GM18907 (cell line): Measurements from ENCODE around the gene CALML3.

Experiments
- ATAC-seq: cut with Tn5 transposase; IDR thresholded peaks from one replicate; pipeline ENCODE4 v1.9.1; 2021; ENCODE audit warnings: mild to moderate bottlenecking, moderate library complexity; ENCODE audit not compliant: unreplicated experiment

CALML3 gene

DNA sequence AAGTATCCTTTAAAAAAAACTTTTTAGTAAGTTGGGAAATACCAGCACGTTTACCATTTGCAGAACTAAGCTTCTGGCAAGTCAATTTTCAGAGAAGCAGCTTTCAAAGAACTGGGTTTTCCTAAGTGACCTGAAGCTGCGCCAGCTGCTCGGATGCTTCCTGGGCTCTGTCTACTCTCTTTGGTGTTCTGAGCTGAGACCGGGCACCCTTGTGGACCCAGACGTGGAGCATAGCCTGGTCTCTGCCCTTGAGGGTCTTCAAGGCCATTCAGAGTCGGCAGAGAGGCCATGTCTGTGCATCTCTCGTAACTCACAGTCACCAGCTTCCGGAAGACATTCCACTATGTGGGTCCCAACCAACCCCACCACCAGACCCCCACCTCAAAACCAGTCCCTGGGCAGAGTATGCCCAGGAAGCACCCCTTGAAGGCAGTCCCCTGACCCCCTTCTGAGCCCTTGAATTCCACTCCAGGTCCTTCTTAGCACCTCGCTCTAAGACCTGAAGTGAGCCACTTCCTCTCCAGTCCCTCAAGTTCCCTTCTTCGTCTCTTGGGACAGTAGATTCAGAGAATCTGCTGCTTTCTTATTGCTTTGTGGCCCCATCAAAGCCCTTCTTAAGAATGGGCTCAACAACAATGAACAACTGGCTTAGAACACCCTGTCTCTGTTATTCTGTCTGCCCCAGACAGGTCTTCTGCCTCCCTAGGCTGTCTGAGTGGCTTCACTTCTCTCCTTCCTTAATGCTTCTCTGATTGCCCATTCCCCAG, 33.9 kb upstream of the CALML3 start:
- ATAC-seq, result no peak

DNA sequence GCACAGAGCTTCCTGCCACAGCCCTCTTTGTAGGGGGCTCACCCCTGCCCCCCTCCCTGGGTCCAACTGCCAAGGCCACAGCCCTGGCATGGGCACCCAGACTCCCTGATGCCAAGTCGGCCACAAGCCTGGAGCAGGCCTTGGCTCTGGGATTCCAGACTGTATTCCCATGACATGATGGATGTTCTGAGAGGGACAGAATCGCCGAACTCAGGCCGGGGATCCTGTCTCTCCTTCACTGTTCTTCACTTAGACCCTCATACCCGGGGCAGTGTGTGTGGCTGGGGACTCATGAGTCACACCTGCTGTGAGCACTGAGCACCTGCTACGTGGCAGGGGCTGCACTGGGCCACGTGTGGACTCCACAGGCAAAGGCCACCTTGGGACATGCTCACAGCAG, 33.3 kb upstream of the CALML3 start:
- no peak for ATAC-seq

DNA sequence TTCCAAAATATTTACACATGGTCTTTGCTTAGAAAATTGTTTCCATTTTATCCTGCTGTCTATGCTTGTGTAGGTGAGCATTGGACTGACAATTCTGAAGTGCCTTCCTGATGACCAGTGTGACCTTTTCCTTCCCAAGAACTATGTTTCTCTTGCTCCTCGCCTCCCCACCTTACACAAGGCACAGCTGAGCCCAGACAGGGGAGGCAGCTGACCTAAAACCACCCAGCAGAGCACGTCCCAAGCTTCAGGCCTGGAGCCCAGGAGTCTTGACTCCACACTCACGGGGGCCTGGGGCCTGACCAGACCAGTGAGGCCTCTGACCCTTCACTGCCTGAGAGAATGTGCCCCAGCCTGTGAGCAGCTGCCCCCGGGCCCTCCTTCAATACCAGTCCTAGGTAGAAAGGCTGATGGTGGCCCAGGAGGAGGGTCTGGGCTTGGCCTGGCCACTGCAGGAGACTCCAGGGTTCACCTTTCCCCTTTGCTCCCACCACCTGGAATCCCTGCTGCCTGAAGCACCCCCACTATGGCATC, 32.4 kb upstream of the CALML3 start:
- ATAC-seq, result no peak

DNA sequence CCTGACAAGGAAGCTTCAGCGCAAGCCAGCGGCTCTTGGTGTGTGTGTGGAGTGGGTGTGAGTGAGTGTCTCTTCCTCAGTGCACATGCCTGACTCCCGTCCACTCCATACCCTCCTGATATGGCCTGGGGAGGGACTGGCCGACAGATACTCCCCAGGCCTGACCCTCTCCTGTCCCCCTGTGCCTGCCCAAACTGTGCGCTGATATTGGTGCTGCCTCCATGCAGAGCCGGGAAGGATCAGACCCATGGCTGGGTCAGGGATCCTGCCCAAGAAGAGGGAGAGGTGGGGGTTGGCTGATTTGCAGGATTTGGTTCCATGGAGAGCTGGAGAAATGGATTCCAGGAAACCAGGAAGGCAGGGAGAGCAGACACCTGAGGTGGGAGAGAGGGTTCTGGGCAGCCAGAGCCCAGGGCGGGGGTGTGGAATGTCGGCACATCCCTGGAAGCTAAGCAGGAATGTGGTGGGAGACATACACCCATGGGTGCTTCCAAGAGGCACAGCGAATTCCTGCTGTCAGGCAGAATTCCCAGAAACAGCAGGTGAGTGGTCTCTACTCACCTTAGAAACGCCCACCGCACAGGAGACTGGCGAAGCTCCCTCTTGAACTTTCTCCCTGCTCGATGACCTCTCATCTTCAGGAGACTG, 31.7 kb upstream of the CALML3 start:
- no peak for ATAC-seq

DNA sequence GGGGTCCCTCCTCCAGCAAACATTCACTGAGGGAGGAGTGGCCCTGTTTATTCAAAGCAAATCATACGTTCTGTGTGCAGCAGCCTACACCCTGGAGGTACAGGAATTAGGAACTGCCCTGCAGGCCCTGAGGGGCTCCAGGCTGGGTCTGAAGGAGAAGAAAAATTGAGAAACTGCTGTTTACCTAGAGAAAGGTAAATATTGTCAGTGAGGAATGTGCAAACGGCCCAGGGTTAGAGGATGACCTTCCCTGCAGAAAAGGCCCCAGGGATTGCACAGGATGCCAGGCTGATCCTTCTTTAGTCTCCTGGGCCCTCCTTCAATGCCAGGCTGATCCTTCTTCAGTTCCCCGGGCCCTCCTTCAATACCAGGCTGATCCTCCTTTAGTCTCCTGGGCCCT, 31.1 kb upstream of the CALML3 start:
- ATAC-seq, result no peak

DNA sequence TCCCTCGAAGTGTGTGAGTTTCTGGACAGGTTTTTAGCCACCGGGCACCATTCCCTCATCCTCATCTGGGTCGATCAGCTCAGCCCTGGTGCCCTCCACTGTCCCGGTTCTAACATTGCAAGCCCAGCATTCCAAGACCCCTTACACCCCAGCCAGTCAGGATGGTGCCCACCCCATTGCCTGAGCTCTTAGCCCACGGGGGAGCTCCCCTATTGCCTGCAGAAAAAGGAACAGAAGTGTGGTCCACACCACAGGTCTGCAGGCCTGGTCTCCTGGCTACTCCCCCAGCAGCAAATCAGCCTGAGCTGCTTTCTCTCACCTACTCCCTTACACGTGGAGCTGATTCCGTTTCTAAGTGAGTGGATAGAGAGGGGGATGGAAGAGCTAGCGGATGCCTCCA, 30.1 kb upstream of the CALML3 start:
- ATAC-seq, result no peak

DNA sequence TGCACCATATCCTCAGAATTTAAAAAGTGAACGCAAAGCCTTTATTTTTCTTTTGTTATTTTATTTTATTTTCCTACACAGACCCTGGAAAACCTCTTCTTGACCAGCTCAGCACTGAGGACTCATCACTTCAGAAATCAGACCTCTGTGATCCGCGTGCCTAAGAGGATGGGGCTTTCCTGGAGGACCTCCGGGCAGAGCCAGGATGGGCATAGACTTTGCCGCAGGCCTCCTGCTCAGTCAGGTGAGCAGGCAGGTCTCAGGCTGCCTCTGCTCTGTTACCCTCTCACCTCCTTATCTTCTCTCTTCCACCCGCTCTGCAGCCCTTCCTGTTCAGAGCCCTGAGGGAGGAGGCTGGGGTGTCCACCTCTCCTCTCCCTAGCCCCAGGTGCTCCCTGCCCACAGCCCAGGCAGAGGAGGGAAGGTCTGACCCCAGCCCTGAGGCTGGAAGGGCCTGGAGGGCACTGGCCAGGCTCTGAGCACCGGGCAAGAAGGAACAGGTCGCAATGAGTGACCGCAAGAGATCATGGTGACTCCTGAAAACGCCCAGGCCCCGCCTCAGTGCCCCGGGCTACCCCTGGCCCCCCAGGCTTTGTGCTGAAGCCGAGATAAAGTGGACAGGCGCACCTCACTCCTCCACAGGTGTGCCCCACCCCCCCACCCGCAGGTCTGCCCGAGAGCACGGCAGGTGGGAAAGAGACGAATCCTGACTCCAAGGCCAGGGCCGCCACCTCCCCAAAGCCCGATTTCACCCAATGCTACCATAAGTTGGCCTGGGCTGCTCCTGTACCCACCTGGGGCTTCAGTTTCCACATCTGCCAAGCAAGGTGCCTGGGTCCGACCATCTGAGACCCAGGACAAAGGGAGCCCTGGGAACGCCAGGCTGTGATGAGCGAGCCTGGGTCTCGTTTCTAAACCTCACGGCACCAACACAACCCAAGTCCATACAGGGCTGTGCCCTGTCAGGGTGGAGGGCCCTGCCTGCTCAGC, 28.2 kb upstream of the CALML3 start:
- no peak for ATAC-seq

DNA sequence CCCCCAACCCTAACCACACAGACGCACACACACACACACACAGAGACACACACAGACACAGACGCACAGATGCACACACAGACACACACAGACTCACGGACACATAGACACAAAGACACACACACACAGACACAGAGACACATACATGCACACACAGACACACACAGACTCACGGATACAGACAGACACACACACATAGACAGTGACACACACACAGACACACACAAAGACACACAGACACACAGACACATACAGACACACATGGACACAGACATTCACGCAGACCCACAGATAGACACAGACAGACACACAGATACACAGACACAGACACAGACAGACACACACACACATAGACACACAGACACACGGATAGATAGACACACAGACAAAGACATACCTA, 27.5 kb upstream of the CALML3 start:
- no peak for ATAC-seq

DNA sequence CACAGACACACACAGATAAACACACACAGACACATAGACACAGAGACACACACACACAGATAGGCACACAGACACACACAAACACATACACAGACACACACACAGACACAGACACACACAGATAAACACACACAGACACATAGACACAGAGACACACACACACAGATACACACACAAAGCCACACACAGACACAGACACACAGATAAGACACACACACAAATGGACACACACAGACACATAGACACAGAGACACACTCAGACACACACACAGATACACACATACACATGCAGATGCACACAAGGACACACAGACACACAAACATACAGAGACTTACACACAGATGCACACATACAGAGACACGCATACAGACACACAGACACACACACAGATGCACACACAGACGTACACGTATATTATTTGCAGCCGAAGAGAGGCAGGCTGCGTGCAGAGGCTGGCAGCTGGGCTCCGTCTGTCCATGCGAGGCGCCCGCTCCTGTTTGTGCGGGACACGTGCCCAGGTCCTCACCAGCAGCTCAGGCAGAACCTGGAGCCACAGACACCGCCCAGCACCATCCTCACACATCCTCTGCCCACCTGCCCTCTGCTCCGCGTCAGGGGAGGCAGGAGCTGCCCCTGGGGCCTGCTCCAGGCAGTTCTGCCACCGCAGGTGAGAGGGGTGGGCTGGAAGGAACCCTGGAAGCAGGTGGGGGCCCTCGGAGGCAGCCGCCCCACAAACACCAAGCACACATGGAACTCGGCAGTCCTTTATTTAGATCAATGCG, 26.6 kb upstream of the CALML3 start:
- ATAC-seq, result no peak

DNA sequence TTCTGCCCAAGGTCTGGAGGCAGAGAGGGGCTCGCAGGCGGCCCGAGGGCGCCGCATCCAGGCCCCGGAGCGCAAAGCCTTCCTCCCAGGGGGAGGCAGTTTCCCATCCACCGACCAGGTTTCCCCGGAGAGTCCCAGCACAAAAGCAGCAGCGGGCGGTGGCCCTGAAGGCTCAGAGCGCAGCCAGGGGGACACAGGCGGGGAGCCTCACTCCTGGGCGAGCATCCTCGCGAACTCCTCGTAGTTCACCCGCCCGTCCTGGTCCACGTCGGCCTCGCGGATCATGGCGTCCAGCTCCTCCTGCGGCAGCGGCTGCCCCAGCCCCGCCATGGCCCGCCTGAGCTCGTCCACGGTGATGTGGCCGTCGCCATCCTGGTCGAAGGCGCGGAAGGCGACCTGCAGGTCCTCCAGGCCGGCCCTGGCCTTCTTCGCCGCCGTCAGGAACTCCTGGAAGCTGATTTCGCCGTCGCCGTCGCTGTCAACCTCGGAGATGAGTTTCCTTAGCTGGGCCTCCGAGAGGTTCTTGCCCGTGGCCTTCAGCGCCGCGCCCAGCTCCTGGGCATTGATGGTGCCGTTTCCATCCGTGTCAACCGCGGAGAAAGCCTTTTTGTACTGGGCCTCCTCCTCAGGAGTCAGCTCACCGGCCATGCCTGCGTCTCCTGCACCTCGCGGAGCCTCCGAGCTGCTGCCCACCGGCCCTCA, 25.8 kb upstream of the CALML3 start:
- ATAC-seq, result no peak

DNA sequence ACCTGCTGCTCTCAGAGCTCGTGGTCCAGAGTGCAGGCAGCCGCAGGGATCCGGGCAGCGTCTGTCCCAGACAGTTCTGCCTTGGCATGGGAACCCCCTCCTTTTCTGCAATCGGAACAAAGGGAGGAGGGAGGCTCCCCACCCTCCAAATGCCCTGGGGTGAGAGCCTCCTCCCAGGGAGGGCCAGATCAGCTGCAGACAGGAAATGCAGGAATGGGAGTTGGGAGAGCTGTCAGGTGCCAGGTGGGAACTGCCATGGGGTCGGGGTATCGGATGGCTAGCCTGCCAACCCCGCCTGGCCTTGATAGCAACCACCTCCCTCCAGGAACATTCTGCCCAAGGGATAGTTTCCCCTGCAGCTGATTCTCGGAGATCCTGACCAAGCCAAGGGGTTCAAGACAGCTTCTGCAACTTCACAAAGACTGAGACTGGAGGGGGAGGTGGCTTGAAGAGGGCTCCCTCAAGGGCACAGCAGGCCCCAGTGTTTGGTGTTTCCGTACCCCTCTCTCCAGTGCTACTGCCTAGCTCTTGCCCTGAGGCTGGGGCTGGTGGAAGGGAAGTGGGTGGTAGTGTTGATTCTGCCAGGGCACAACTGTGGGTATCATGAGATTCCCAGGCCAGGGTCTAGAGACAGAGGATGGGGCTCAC, 25.1 kb upstream of the CALML3 start, which contains the start of gene CALML5:
Gene CALML5, minus strand, starts transcription at position 78 of the 648 bp plus-strand sequence. CDS start 132 bp downstream, outside the sequence.
- no peak for ATAC-seq

DNA sequence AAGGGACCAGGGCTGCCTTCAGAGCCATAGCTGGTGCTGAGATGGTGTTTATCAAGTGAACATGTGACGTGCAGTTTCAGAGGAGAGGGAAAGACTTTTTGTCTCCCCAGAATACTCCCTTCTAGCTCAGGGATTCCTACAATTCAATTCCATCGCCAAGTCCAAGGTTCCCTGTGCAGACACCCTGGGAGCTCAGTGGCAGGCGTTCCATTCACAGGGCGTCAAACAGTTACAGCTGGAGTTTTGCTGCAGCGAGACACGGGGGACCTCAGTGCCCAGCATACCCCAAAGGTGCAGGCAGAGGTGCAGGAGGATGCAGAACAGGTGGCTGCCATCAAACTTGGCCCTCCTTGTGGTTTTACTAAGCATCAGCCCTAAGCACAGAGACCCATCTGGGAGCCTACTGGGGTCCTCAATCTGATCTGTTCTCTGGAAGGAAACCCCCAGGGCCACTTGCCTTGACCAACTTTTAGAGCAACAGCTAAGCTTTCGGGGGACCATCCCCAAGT, 24.5 kb upstream of the CALML3 start:
- ATAC-seq, result no peak

DNA sequence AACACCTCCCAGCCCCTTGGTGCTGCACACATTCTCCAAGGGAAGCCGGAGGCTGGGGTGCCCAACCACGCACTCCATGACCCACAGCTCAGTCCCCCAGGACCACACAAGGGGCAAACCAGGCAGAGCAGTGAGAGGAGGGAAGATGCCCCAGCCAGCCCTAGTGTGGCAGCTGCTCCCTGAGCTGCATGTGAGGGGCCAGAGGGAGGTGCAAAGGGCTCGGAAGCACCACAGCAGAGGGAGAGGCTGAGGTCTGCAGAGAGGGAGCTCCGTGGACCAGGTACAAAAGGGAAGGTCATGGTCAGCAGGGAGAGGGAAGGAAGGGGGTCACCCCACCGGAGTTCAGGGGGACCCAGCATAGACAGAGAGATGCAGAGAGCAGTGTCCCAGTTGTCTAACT, 23.9 kb upstream of the CALML3 start:
- ATAC-seq, result no peak

DNA sequence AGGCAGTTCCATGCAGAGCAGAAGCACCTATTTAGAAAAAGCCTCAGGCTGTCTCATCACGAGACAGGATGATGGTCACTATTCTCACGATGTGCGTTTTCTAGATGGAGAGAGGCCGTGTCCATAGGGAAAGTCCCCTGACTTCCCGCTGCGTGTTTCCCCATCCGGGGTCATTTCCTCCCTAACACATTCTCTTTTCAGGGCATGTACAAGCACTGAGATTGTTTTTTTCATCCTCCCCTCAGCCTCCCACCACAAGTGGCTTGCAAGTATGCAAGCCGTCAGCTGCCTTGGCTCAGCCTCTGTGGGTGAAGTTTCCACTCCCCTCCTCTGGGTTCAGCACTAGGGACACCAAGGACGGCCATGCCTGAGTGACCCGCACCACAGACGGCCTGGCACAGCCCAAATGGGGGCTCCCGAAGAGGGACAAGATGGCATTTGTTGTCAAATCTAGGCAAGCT, 22.7 kb upstream of the CALML3 start:
- no peak for ATAC-seq

DNA sequence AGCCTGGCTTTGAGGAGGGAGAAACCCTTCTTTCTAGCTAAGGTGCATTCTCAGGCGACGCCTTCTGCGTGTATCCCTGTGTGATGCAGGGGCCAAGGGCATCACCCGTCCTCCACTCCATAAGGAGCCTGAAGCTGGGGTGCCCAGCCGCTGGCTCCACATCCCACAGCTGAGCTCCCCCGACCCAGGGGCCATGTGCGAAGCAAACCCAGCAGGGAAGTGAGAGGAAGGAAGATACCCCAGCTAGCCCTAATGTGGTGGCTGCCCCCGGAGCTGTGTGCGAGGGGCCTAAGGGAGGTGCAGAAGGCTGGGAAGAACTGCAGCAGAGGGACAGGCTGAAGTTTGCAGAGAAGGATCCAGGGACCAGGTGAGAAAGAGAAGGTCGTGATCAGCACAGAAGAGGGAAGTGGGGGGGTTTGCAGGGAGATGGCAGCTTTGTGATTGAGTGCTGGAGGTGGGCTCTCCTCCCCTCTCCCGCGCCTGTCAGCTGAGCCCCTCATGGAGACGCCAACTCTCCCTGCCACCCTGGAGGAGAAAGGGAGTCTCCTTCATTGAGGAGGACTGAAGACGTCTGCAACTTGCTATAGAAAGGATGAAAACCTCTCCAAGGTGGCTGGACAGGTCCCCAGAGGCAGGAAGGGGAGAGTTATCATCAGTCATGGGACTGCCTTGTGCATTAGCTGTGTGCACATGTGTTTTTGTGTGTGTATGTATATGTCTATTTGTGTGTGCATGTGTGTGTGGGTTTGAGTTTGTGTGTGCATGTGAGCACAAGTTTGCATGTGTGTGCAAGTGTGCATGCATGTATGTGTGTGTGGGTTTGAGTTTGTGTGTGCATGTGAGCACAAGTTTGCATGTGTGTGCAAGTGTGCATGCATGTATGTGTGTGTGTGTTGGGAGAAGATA, 21.9 kb upstream of the CALML3 start:
- ATAC-seq, result no peak

DNA sequence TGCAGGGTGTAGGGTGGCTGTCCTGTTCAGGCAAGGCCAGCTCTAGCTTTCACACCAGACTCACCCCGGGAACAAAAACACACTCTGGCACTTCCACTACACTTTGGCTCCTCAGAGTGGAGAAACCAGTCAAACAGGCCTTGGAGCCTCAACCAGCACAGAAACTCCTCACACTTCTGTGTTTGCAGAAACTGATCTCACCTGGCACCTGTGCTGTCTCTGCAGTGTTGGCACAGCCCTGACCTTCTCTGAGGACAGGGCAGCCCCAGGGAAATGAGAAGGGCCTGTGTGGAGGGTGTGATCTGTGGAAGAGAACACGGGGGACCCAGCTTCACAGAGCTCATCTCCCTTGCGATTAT, 21.3 kb upstream of the CALML3 start:
- no peak for ATAC-seq

DNA sequence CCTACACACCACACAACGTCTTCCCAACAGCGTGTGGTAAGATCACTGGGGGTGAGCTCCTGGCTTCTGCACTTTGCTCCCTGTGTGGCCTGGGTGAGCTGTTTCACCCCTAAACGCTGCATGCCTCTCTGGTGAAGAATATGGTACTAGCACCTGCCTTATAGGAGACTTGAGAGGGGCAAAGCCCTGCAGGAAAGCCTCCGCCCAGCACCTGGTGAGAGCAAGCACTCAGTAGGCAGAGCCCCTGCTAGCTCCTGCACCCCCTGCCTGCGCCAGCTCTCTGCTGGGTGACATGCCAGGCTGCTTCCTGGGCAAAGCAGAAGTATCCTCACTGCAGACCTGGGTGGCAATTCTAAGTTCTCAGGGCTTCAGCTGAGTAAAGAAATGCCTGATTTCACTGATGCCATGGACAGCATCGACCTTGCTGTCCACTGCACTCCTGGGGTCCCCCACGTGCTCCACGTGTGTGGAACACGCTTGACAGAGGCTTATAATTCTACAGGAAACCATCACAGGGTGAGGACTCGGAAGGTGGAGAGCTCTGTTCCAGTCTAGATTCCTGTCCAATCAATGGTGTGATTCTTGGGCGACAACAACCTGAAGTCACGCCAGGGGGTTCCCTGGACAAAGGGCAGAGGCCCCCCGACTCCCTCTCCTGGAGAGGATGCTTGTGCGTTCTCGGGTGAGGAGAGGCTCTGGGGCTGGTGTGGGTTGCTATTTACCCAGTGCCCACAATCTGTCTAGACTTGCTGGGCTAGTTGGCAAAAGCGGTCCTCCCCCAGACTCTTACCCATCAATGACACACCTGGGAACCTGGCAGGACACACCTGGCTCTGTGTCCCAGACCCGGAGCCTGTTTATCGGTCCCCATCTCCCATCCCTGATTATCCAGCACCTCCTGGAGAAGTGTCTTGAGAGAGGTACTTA, 20.4 kb upstream of the CALML3 start:
- no peak for ATAC-seq
